ENCODE data around the gene MAP3K13. TPM values are rescaled to one million over a fixed set of nuclear protein-coding genes. Genes with fewer than 3 reads are reported as not detected.

MAP3K13 gene
- total RNA-seq, 2 donors from 2014 or later, result 20.4 to 21.1 TPM

GRCh38 chr3:185319801-185320200, 43.1 kb upstream of the MAP3K13 start:
- Histone ChIP-seq H3K4me1 (ENCODE audit: control insufficient read depth, insufficient read depth, low read length) (no peaks in the 10 kb centered on the region), H3K9ac (ENCODE audit: extremely low read depth, low read length, poor library complexity, severe bottlenecking) (no peak overlapping the region), H3K27ac (ENCODE audit: low read depth, low read length) (no peak overlapping the region), H3K27me3 (ENCODE audit: control insufficient read depth, insufficient read depth, low read length, poor library complexity, severe bottlenecking) (no peaks in the 10 kb centered on the region), H3K9me3 (ENCODE audit: control insufficient read depth, low read length) (no peaks in the 10 kb centered on the region), H3K4me3 (ENCODE audit: low read length) (no peak overlapping the region), H3K36me3 (ENCODE audit: control insufficient read depth, insufficient read depth, low read length) (no peaks in the 10 kb centered on the region)
- Mint-ChIP-seq H3K36me3 (ENCODE audit: low read depth) (no peaks in the 10 kb centered on the region), H3K4me3 (no peak overlapping the region), H3K4me1 (peaks cover 2% of the 10 kb centered on the region), H3K9me3 (no peaks in the 10 kb centered on the region), H3K27me3 (ENCODE audit: insufficient read depth) (peaks cover 4% of the 10 kb centered on the region), H3K27ac (no peak overlapping the region)
- DNase-seq, result no peak
- TF ChIP-seq, protein P1, sequence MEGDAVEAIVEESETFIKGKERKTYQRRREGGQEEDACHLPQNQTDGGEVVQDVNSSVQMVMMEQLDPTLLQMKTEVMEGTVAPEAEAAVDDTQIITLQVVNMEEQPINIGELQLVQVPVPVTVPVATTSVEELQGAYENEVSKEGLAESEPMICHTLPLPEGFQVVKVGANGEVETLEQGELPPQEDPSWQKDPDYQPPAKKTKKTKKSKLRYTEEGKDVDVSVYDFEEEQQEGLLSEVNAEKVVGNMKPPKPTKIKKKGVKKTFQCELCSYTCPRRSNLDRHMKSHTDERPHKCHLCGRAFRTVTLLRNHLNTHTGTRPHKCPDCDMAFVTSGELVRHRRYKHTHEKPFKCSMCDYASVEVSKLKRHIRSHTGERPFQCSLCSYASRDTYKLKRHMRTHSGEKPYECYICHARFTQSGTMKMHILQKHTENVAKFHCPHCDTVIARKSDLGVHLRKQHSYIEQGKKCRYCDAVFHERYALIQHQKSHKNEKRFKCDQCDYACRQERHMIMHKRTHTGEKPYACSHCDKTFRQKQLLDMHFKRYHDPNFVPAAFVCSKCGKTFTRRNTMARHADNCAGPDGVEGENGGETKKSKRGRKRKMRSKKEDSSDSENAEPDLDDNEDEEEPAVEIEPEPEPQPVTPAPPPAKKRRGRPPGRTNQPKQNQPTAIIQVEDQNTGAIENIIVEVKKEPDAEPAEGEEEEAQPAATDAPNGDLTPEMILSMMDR (conservative IDR thresholded peaks at IDR 0.05), result no peak
- 86 to 92% methylated on average over 2 to 6 of the region's 6 CpGs for WGBS, 2 experiments (ENCODE audit: insufficient coverage in 1 of 2, insufficient read length in 1 of 2)

DNA sequence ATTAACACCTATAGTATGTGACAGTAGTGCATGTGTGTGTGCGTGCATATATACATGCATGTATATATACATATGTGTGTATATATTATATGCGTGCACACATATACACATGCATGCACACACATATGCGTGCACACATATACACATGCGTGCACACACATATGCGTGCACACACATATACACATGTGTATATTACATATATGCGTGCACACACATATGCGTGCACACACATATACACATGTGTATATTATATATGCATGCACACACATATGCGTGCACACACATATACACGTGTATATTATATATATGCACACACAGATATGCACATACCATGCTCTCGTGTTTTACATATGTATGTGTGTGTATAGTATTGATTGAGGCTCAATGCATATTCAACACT, 42.0 kb upstream of the MAP3K13 start:
- Mint-ChIP-seq H3K4me3 (no peak overlapping the region), H3K9me3 (no peaks in the 10 kb centered on the region), H3K27me3 (ENCODE audit: insufficient read depth) (peaks cover 7% of the 10 kb centered on the region), H3K4me1 (peaks cover 2% of the 10 kb centered on the region), H3K36me3 (ENCODE audit: low read depth) (no peaks in the 10 kb centered on the region), H3K27ac (no peak overlapping the region)
- 94 to 100% methylated on average over 4 to 7 of the region's 10 CpGs for WGBS, 2 experiments (ENCODE audit: insufficient coverage in 1 of 2, insufficient read length in 1 of 2)
- H3K4me3 ChIP-seq (ENCODE audit: low read length), result no peak overlapping the region
- no peak overlapping the region for H3K9ac ChIP-seq (ENCODE audit: extremely low read depth, low read length, poor library complexity, severe bottlenecking)
- no peaks in the 10 kb centered on the region for H3K27me3 ChIP-seq (ENCODE audit: control insufficient read depth, insufficient read depth, low read length, poor library complexity, severe bottlenecking)
- TF ChIP-seq, protein P1 (conservative IDR thresholded peaks at IDR 0.05), result no peak
- H3K27ac ChIP-seq (ENCODE audit: low read depth, low read length), result no peak overlapping the region
- H3K4me1 ChIP-seq (ENCODE audit: control insufficient read depth, insufficient read depth, low read length), result no peaks in the 10 kb centered on the region
- H3K36me3 ChIP-seq (ENCODE audit: control insufficient read depth, insufficient read depth, low read length), result no peaks in the 10 kb centered on the region
- H3K9me3 ChIP-seq (ENCODE audit: control insufficient read depth, low read length), result no peaks in the 10 kb centered on the region
- no peak for DNase-seq

- Histone ChIP-seq H3K27ac (ENCODE audit: low read depth, low read length) (no peak overlapping the region), H3K4me3 (ENCODE audit: low read length) (no peak overlapping the region), H3K36me3 (ENCODE audit: control insufficient read depth, insufficient read depth, low read length) (no peaks in the 10 kb centered on the region), H3K9me3 (ENCODE audit: control insufficient read depth, low read length) (no peaks in the 10 kb centered on the region), H3K4me1 (ENCODE audit: control insufficient read depth, insufficient read depth, low read length) (no peaks in the 10 kb centered on the region), H3K27me3 (ENCODE audit: control insufficient read depth, insufficient read depth, low read length, poor library complexity, severe bottlenecking) (no peaks in the 10 kb centered on the region), H3K9ac (ENCODE audit: extremely low read depth, low read length, poor library complexity, severe bottlenecking) (no peak overlapping the region)
- H3K4me1 Mint-ChIP-seq, result peaks cover 2% of the 10 kb centered on the region
- DNase-seq, result no peak
- no peak overlapping the region for H3K4me3 Mint-ChIP-seq
- peaks cover 11% of the 10 kb centered on the region for H3K27me3 Mint-ChIP-seq (ENCODE audit: insufficient read depth)
- 91 to 96% methylated on average over 4 to 5 of the region's 5 CpGs for WGBS, 2 experiments (ENCODE audit: insufficient coverage in 1 of 2, insufficient read length in 1 of 2)
- H3K27ac Mint-ChIP-seq, result no peak overlapping the region
- TF ChIP-seq, protein P1 (conservative IDR thresholded peaks at IDR 0.05), result no peak
- no peaks in the 10 kb centered on the region for H3K9me3 Mint-ChIP-seq
- H3K36me3 Mint-ChIP-seq (ENCODE audit: low read depth), result no peaks in the 10 kb centered on the region
Observed at GRCh38 chr3:185322101-185322719, 40.7 kb upstream of the MAP3K13 start.
